OCI-LY3 (cell line): ENCODE results near the gene B3GALT6.
"Not testable (repeated sequence)": the region's sequence is repeated elsewhere in the genome, so short reads cannot be mapped to it uniquely, and the experiment has no call there.

Experiments used
- H2AFZ ChIP-seq: fragments of 200-600, 300-600 bp; shearing (Covaris generic); 2 replicates; pipeline ENCODE4 v1.6.0; 2014; ENCODE audit warnings: antibody characterized with exemption, low read depth, low read length
- H3K27ac ChIP-seq: fragments of 200-600, 300-600 bp; sonication (generic); 2 replicates; pipeline ENCODE4 v1.5.1; 2014; ENCODE audit warnings: mild to moderate bottlenecking, low read length, moderate library complexity, mixed read lengths
- H3K27me3 ChIP-seq: fragments of 200-600, 300-600 bp; sonication (generic); 2 replicates; pipeline ENCODE4 v1.6.1; 2014; ENCODE audit warnings: low read depth, low read length, mixed read lengths
- H3K36me3 ChIP-seq: fragments of 200-600, 300-600 bp; sonication (generic); replicated peaks from 2 replicates; pipeline ENCODE3; 2014; ENCODE audit warnings: low read depth, low read length, mixed read lengths
- H3K4me1 ChIP-seq: fragments of 300-600, 200-600 bp; sonication (generic); 2 replicates; pipeline ENCODE4 v1.6.1; 2014; ENCODE audit warnings: low read length, mixed read lengths
- H3K4me2 ChIP-seq: fragments of 200-600, 300-600 bp; sonication (generic); 2 replicates; pipeline ENCODE4 v1.6.1; 2014; ENCODE audit warnings: low read length, mixed read lengths
- H3K4me3 ChIP-seq: fragments of 300-600, 200-600 bp; sonication (generic); 2 replicates; pipeline ENCODE4 v1.5.1; 2014; ENCODE audit warnings: antibody characterized with exemption, mild to moderate bottlenecking, low read length, moderate library complexity
- H3K79me2 ChIP-seq: fragments of 300-600, 200-600 bp; shearing (Covaris generic); 2 replicates; pipeline ENCODE4 v1.6.1; 2014; ENCODE audit warnings: mild to moderate bottlenecking, low read length, mixed read lengths
- H3K9ac ChIP-seq: fragments of 300-600, 200-600 bp; shearing (Covaris generic); 2 replicates; pipeline ENCODE4 v1.6.0; 2014; ENCODE audit warnings: mild to moderate bottlenecking, low read length, moderate library complexity
- H3K9me3 ChIP-seq: fragments of 200-600, 300-600 bp; shearing (Covaris generic); 2 replicates; pipeline ENCODE4 v1.6.1; 2014; ENCODE audit warnings: low read length, mixed read lengths; ENCODE audit not compliant: insufficient read depth
- H4K20me1 ChIP-seq: fragments of 200-600, 300-600 bp; sonication (generic); 2 replicates; pipeline ENCODE4 v1.6.1; 2016; ENCODE audit warnings: low read length, mixed read lengths; ENCODE audit not compliant: insufficient read depth
- CTCF ChIP-seq: fragments of 200-600, 300-600 bp; sonication (generic); IDR thresholded peaks from 2 replicates; pipeline ENCODE4 v1.5.1; 2014; ENCODE audit warnings: antibody characterized with exemption, low read length, low read depth
- EZH2phosphoT487 ChIP-seq: fragments of 200-600 bp; shearing (Covaris generic); IDR thresholded peaks from 2 replicates; pipeline ENCODE4 v1.6.1; 2018; ENCODE audit warnings: antibody characterized with exemption, mixed run types, low read depth

Gene B3GALT6

DNA sequence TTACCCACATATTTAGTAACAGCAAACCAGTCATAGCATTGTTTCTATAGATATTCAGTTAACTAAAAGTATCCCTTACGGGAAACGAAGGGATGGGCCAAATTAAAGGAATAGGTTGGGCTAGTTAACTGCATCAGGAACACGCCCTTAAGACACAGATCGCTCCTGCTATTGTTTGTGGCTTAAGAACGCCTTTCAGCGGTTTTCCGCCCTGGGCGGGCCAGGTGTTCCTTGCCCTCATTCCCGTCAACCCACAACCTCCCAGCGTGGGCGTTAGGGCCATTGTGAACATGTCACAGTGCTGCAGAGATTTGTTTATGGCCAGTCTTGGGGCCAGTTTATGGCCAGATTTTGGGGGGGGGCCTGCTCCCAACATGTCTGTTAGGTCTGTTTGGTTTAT lies 40.3 kb upstream of the B3GALT6 start:
- H3K4me1 ChIP-seq: no peaks in the 10 kb centered on the region
- 0 out of 2 replicates have a peak, but pooled peaks cover 5% of the 10 kb centered on the region for H3K9me3 ChIP-seq
- TF ChIP-seq CTCF (no peak), EZH2phosphoT487 (no peak)
- no peaks in the 10 kb centered on the region for H4K20me1 ChIP-seq
- H3K4me2 ChIP-seq: no peak overlapping the region
- H2AFZ ChIP-seq: no peak overlapping the region
- H3K79me2 ChIP-seq: no peaks in the 10 kb centered on the region
- H3K9ac ChIP-seq: no peak overlapping the region
- H3K4me3 ChIP-seq: no peak overlapping the region
- peaks cover 16% of the 10 kb centered on the region for H3K27me3 ChIP-seq
- no peak overlapping the region for H3K27ac ChIP-seq
- H3K36me3 ChIP-seq: no peaks in the 10 kb centered on the region

GRCh38 chr1:1194723-1195122 lies 37.3 kb upstream of the B3GALT6 start:
- no peaks in the 10 kb centered on the region for H3K36me3 ChIP-seq
- H3K4me3 ChIP-seq: no peak overlapping the region
- no peak overlapping the region for H3K9ac ChIP-seq
- H3K27ac ChIP-seq: no peak overlapping the region
- H4K20me1 ChIP-seq: no peaks in the 10 kb centered on the region
- no peaks in the 10 kb centered on the region for H3K79me2 ChIP-seq
- no peak overlapping the region for H2AFZ ChIP-seq
- H3K4me1 ChIP-seq: no peaks in the 10 kb centered on the region
- no peak for TF ChIP-seq EZH2phosphoT487
- TF ChIP-seq CTCF: no peak
- peaks cover 5% of the 10 kb centered on the region; the same call in 1 of the 2 replicates for H3K27me3 ChIP-seq
- no peak overlapping the region for H3K4me2 ChIP-seq
- 0 out of 2 replicates have a peak, but pooled peaks cover 5% of the 10 kb centered on the region for H3K9me3 ChIP-seq

- not testable (repeated sequence) for H3K9me3 ChIP-seq, H3K27ac ChIP-seq, H3K36me3 ChIP-seq, H3K4me1 ChIP-seq, H3K4me2 ChIP-seq, H3K4me3 ChIP-seq, H2AFZ ChIP-seq, H3K79me2 ChIP-seq, H3K9ac ChIP-seq, H4K20me1 ChIP-seq
- H3K27me3 ChIP-seq: peaks cover 11% of the 10 kb centered on the region
Measured at GRCh38 chr1:1195726-1196125, 36.3 kb upstream of the B3GALT6 start.

GRCh38 chr1:1196431-1197187 lies 35.4 kb upstream of the B3GALT6 start:
- no peak for TF ChIP-seq EZH2phosphoT487
- TF ChIP-seq CTCF: no peak
- peaks cover 13% of the 10 kb centered on the region for H3K27me3 ChIP-seq
- H3K79me2 ChIP-seq: no peaks in the 10 kb centered on the region
- H3K9ac ChIP-seq: no peak overlapping the region
- no peak overlapping the region for H3K27ac ChIP-seq
- no peaks in the 10 kb centered on the region for H3K36me3 ChIP-seq
- no peaks in the 10 kb centered on the region for H3K4me1 ChIP-seq
- no peak overlapping the region for H2AFZ ChIP-seq
- no peaks in the 10 kb centered on the region for H4K20me1 ChIP-seq
- H3K4me3 ChIP-seq: no peak overlapping the region
- no peak overlapping the region for H3K4me2 ChIP-seq
- 0 out of 2 replicates have a peak, but pooled peaks cover 5% of the 10 kb centered on the region for H3K9me3 ChIP-seq
